Parathyroid adenoma (tissue), 2 donors: ENCODE data around the gene PPM1L.

Experiments
- H2AFZ ChIP-seq: fragments of 300-600 bp; sonication (generic); one replicate; pipeline ENCODE4 v1.7.0; 2017; ENCODE audit warnings: antibody characterized with exemption, mild to moderate bottlenecking
- H3K27ac ChIP-seq: fragments of 300-600 bp; sonication (generic); one replicate; pipeline ENCODE4 v1.7.0; 2017
- H3K27me3 ChIP-seq: fragments of 300-600 bp; sonication (generic); one replicate; pipeline ENCODE4 v1.7.0; 2017; ENCODE audit warnings: low read length; ENCODE audit not compliant: control insufficient read depth, insufficient read depth
- H3K36me3 ChIP-seq: fragments of 300-600 bp; sonication (generic); one replicate; pipeline ENCODE4 v1.7.0; 2017; ENCODE audit warnings: low read length; ENCODE audit not compliant: control insufficient read depth, insufficient read depth
- H3K4me1 ChIP-seq: fragments of 300-600 bp; sonication (generic); one replicate; pipeline ENCODE4 v1.7.0; 2017; ENCODE audit warnings: control low read depth
- H3K4me2 ChIP-seq: fragments of 300-600 bp; sonication (generic); one replicate; pipeline ENCODE4 v1.7.0; 2017; ENCODE audit warnings: low read length
- H3K4me3 ChIP-seq: fragments of 300-600 bp; sonication (generic); one replicate; pipeline ENCODE4 v1.7.0; 2017; ENCODE audit warnings: low read depth, low read length
- H3K79me2 ChIP-seq: fragments of 300-600 bp; sonication (generic); one replicate; pipeline ENCODE4 v1.7.0; 2017; ENCODE audit warnings: control low read depth
- H3K9ac ChIP-seq: fragments of 300-600 bp; sonication (generic); one replicate; pipeline ENCODE4 v1.7.0; 2017; ENCODE audit warnings: mild to moderate bottlenecking
- H3K9me3 ChIP-seq: fragments of 300-600 bp; sonication (generic); one replicate; pipeline ENCODE4 v1.7.0; 2017; ENCODE audit warnings: low read length; ENCODE audit not compliant: control insufficient read depth
- CTCF ChIP-seq: fragments of 300-600 bp; sonication (generic); IDR thresholded peaks from one replicate; pipeline ENCODE4 v1.7.0; 2017; ENCODE audit warnings: antibody characterized with exemption, mild to moderate bottlenecking
- donor health status: primary hyperparathyroidism.

Gene PPM1L

GRCh38 chr3:161072751-161073150 is 316.7 kb downstream of the PPM1L start:
- Histone ChIP-seq H3K9ac (no peak overlapping the region), H3K4me3 (no peak overlapping the region), H3K9me3 (no peaks in the 10 kb centered on the region), H3K27me3 (no peaks in the 10 kb centered on the region), H2AFZ (no peak overlapping the region), H3K36me3 (no peaks in the 10 kb centered on the region), H3K4me2 (no peak overlapping the region), H3K79me2 (no peaks in the 10 kb centered on the region), H3K4me1 (no peaks in the 10 kb centered on the region), H3K27ac (no peak overlapping the region)
- no peak for TF ChIP-seq CTCF

- Histone ChIP-seq H3K27ac (no peak overlapping the region), H3K4me3 (no peak overlapping the region), H3K27me3 (no peaks in the 10 kb centered on the region), H3K4me2 (no peak overlapping the region), H3K9me3 (no peaks in the 10 kb centered on the region), H3K9ac (no peak overlapping the region), H3K79me2 (no peaks in the 10 kb centered on the region), H2AFZ (no peak overlapping the region), H3K36me3 (no peaks in the 10 kb centered on the region), H3K4me1 (no peaks in the 10 kb centered on the region)
- no peak for TF ChIP-seq CTCF
Observed at GRCh38 chr3:161073181-161073580, 317.1 kb downstream of the PPM1L start.

- Histone ChIP-seq H3K9me3 (no peaks in the 10 kb centered on the region), H3K27me3 (no peaks in the 10 kb centered on the region), H3K9ac (no peak overlapping the region), H2AFZ (no peak overlapping the region), H3K4me3 (no peak overlapping the region), H3K4me1 (no peaks in the 10 kb centered on the region), H3K4me2 (no peak overlapping the region), H3K27ac (no peak overlapping the region), H3K79me2 (no peaks in the 10 kb centered on the region), H3K36me3 (no peaks in the 10 kb centered on the region)
- TF ChIP-seq CTCF: no peak
Observed at GRCh38 chr3:161081633-161082032, 325.6 kb downstream of the PPM1L start.

- TF ChIP-seq CTCF: no peak
- H3K27ac ChIP-seq: no peak overlapping the region
Observed at GRCh38 chr3:161082063-161082462, 326.0 kb downstream of the PPM1L start.

GRCh38 chr3:161083131-161083530 is 327.1 kb downstream of the PPM1L start:
- Histone ChIP-seq H3K36me3 (no peaks in the 10 kb centered on the region), H3K27ac (no peak overlapping the region), H3K9ac (no peak overlapping the region), H3K4me1 (no peaks in the 10 kb centered on the region), H3K4me3 (no peak overlapping the region), H3K9me3 (no peaks in the 10 kb centered on the region), H3K27me3 (no peaks in the 10 kb centered on the region), H2AFZ (no peak overlapping the region), H3K4me2 (no peak overlapping the region), H3K79me2 (no peaks in the 10 kb centered on the region)
- no peak for TF ChIP-seq CTCF

More at GRCh38 chr3:161082063-161082462, 326.0 kb downstream of the PPM1L start:
- no peak overlapping the region for H3K4me2 ChIP-seq
- no peaks in the 10 kb centered on the region for H3K9me3 ChIP-seq
- H3K79me2 ChIP-seq: no peaks in the 10 kb centered on the region
- H3K4me1 ChIP-seq: no peaks in the 10 kb centered on the region
- H2AFZ ChIP-seq: no peak overlapping the region
- no peak overlapping the region for H3K9ac ChIP-seq
- no peaks in the 10 kb centered on the region for H3K27me3 ChIP-seq
- no peak overlapping the region for H3K4me3 ChIP-seq
- H3K36me3 ChIP-seq: no peaks in the 10 kb centered on the region
